Measurements from ENCODE around the gene CDH23.

CDH23 gene

DNA sequence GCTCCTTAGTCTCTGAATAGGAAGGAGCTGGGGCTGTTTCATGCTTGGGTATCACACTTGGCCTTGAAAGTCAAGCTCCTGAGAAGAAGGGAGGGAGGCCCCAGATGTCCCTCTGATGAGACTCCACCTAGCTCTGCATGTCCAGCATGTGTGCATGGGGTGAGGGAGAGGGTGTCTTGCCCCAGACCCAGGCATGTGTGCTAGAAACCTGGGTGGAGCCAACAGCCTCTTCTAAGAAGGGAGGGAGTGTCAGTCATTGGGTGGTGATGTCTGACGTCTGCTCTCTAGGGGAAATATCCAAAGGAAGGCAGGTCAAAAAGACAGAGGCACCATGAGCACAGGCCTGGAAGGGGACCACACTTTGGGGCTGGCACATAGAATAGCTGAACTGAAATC, 159.0 kb downstream of the CDH23 start:
- CTCF ChIA-PET, result no interaction called here
- POLR2A ChIA-PET, result no interaction called here
- no peak for TF ChIP-seq FOXA1 (IDR thresholded peaks at IDR 0.05)
- TF ChIP-seq, protein P1, sequence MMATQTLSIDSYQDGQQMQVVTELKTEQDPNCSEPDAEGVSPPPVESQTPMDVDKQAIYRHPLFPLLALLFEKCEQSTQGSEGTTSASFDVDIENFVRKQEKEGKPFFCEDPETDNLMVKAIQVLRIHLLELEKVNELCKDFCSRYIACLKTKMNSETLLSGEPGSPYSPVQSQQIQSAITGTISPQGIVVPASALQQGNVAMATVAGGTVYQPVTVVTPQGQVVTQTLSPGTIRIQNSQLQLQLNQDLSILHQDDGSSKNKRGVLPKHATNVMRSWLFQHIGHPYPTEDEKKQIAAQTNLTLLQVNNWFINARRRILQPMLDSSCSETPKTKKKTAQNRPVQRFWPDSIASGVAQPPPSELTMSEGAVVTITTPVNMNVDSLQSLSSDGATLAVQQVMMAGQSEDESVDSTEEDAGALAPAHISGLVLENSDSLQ (IDR thresholded peaks at IDR 0.05), result no peak
- no peak for TF ChIP-seq NFRKB (IDR thresholded peaks at IDR 0.05)
- no peak for TF ChIP-seq BHLHE40 (IDR thresholded peaks at IDR 0.05; ENCODE audit: borderline replicate concordance)
- TF ChIP-seq HDGF (IDR thresholded peaks at IDR 0.05; ENCODE audit: borderline replicate concordance), result no peak
- no peak for TF ChIP-seq ELF4 (IDR thresholded peaks at IDR 0.05)
- no peak for TF ChIP-seq L3MBTL2 (conservative IDR thresholded peaks at IDR 0.05)
- no peak for TF ChIP-seq ZNF384 (IDR thresholded peaks at IDR 0.05)
- TF ChIP-seq SUZ12 (IDR thresholded peaks at IDR 0.05), result no peak
- TF ChIP-seq FOXM1 (IDR thresholded peaks at IDR 0.05; ENCODE audit: borderline replicate concordance), result no peak
- no peak for TF ChIP-seq ARNT (IDR thresholded peaks at IDR 0.05)
- no peak for TF ChIP-seq SP1 (IDR thresholded peaks at IDR 0.05)
- no peak for TF ChIP-seq FOXK2 (IDR thresholded peaks at IDR 0.05)
- no peak for TF ChIP-seq TARDBP (IDR thresholded peaks at IDR 0.05)
- TF ChIP-seq LEF1 (IDR thresholded peaks at IDR 0.05; ENCODE audit: borderline replicate concordance), result no peak
- DNase-seq (ENCODE audit: extremely low spot score), result no peak

- TF ChIP-seq HDGF (IDR thresholded peaks at IDR 0.05; ENCODE audit: borderline replicate concordance) (no peak), ZNF384 (IDR thresholded peaks at IDR 0.05) (no peak), SUZ12 (IDR thresholded peaks at IDR 0.05) (no peak), ELF4 (IDR thresholded peaks at IDR 0.05) (no peak), FOXK2 (IDR thresholded peaks at IDR 0.05) (no peak), FOXA1 (IDR thresholded peaks at IDR 0.05) (no peak), LEF1 (IDR thresholded peaks at IDR 0.05; ENCODE audit: borderline replicate concordance) (no peak), NFRKB (IDR thresholded peaks at IDR 0.05) (no peak), ARNT (IDR thresholded peaks at IDR 0.05) (no peak), CTBP1 (IDR thresholded peaks at IDR 0.05; ENCODE audit: borderline replicate concordance) (no peak), SP1 (IDR thresholded peaks at IDR 0.05) (no peak), BHLHE40 (IDR thresholded peaks at IDR 0.05; ENCODE audit: borderline replicate concordance) (no peak), L3MBTL2 (conservative IDR thresholded peaks at IDR 0.05) (no peak), FOXM1 (IDR thresholded peaks at IDR 0.05; ENCODE audit: borderline replicate concordance) (no peak), TARDBP (IDR thresholded peaks at IDR 0.05) (no peak)
- TF ChIP-seq, protein P1 (IDR thresholded peaks at IDR 0.05), result no peak
- ChIA-PET POLR2A (no interaction called here), CTCF (interaction anchor here (1.1 kb wide), 1 partner anchor 10 kb away, joined by 3 read pairs; no protein-coding TSS in a partner anchor)
- DNase-seq (ENCODE audit: extremely low spot score), result no peak
These were observed 162.3 kb downstream of the CDH23 start for GRCh38 chr10:71558991-71559390.

DNA sequence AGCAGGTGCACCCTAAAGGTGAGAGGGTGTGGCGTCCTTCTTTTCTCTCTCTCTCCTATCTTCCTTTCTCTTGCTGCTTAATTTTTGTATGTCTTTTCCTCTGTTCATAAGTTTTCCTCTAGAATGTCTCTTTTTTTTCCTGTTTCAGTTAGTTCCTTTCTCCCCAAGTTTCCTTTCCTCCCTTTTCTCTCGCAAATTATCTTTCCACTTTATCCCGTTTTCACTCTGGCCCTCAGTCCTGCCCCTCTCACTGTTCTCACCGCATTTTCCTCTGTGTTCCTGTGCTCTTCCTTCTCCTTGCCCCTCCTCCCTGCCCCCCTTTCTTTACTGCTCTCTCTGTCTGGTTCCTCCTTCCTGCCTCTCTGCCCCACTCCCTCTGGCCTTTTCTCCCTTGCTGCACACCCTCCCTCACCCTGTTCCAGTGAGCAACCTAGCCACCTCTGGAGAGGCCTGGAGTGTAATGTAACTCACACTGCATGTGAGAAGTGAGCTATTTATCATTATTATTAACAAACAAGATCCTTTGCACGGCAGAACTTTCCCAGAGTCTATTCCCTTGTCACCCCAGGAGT, 164.4 kb downstream of the CDH23 start:
- ChIA-PET CTCF (interaction anchor here (0.9 kb wide), 1 partner anchor 12 kb away, joined by 4 read pairs; no protein-coding TSS in a partner anchor), POLR2A (no interaction called here)
- TF ChIP-seq ZNF384 (IDR thresholded peaks at IDR 0.05), result no peak
- TF ChIP-seq FOXM1 (IDR thresholded peaks at IDR 0.05; ENCODE audit: borderline replicate concordance), result no peak
- TF ChIP-seq ARNT (IDR thresholded peaks at IDR 0.05), result no peak
- TF ChIP-seq, protein P1 (IDR thresholded peaks at IDR 0.05), result no peak
- no peak for TF ChIP-seq CTBP1 (IDR thresholded peaks at IDR 0.05; ENCODE audit: borderline replicate concordance)
- TF ChIP-seq ELF4 (IDR thresholded peaks at IDR 0.05), result no peak
- TF ChIP-seq TARDBP (IDR thresholded peaks at IDR 0.05), result no peak
- no peak for TF ChIP-seq NFRKB (IDR thresholded peaks at IDR 0.05)
- TF ChIP-seq L3MBTL2 (conservative IDR thresholded peaks at IDR 0.05), result no peak
- DNase-seq (ENCODE audit: extremely low spot score), result no peak

DNA sequence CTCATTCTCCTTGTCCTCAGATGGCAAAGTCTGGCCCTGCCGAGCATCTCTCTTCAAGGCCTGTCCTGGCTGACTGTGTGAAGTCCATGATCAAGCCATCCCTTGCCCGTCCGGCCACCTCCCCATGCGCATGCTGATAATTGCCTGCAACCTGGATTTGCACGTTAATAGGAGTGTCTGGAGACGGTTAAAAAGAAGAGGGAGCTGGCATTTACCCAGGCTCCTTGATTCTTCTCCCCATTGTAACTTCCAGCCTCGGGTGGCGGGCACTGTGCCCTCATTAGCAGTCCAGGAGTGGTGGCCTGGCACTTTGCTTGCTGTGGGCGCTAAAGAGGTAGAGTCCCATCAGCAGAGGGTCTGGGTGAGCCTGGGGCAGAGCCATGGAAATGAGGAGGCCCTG, 165.5 kb downstream of the CDH23 start:
- POLR2A ChIA-PET, result no interaction called here
- CTCF ChIA-PET, result interaction anchor here (1.0 kb wide), 1 partner anchor 9 kb away, joined by 4 read pairs; no protein-coding TSS in a partner anchor
- no peak for DNase-seq (ENCODE audit: extremely low spot score)
- TF ChIP-seq ELF4 (IDR thresholded peaks at IDR 0.05), result no peak
- TF ChIP-seq FOXA1 (IDR thresholded peaks at IDR 0.05), result no peak
- no peak for TF ChIP-seq L3MBTL2 (conservative IDR thresholded peaks at IDR 0.05)
- TF ChIP-seq FOXK2 (IDR thresholded peaks at IDR 0.05), result no peak
- TF ChIP-seq TARDBP (IDR thresholded peaks at IDR 0.05), result no peak
- TF ChIP-seq SUZ12 (IDR thresholded peaks at IDR 0.05), result no peak
- no peak for TF ChIP-seq HDGF (IDR thresholded peaks at IDR 0.05; ENCODE audit: borderline replicate concordance)
- TF ChIP-seq CTBP1 (IDR thresholded peaks at IDR 0.05; ENCODE audit: borderline replicate concordance), result no peak
- no peak for TF ChIP-seq ZNF384 (IDR thresholded peaks at IDR 0.05)
- no peak for TF ChIP-seq SP1 (IDR thresholded peaks at IDR 0.05)
- TF ChIP-seq BHLHE40 (IDR thresholded peaks at IDR 0.05; ENCODE audit: borderline replicate concordance), result no peak
- TF ChIP-seq FOXM1 (IDR thresholded peaks at IDR 0.05; ENCODE audit: borderline replicate concordance), result no peak
- no peak for TF ChIP-seq NFRKB (IDR thresholded peaks at IDR 0.05)
- TF ChIP-seq ARNT (IDR thresholded peaks at IDR 0.05), result no peak
- TF ChIP-seq, protein P1 (IDR thresholded peaks at IDR 0.05), result no peak
- no peak for TF ChIP-seq LEF1 (IDR thresholded peaks at IDR 0.05; ENCODE audit: borderline replicate concordance)

DNA sequence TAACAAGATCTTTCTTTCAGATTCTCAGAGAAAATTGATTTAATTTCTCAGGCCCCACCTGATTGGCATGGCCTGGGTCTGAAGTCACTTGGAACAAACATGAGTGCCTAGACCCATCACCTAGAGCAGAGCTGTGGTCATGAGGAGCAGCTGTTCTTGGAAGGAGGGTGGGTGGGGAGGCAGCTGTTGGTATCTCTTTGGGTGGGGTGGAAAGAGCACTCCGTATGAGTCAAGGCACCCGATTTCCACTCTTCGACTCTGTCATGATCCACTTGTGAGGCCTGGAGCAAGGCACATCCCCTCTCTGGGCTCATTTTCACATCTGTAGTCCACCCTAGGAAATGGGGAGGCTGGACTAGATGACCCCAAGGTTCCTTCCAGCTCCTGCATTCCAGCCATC, 166.2 kb downstream of the CDH23 start:
- POLR2A ChIA-PET, result no interaction called here
- CTCF ChIA-PET, result interaction anchor here (0.6 kb wide), 1 partner anchor 10 kb away, joined by 3 read pairs; no protein-coding TSS in a partner anchor
- TF ChIP-seq, protein P1 (IDR thresholded peaks at IDR 0.05), result no peak
- TF ChIP-seq SP1 (IDR thresholded peaks at IDR 0.05), result no peak
- no peak for TF ChIP-seq ZNF384 (IDR thresholded peaks at IDR 0.05)
- no peak for TF ChIP-seq CTBP1 (IDR thresholded peaks at IDR 0.05; ENCODE audit: borderline replicate concordance)
- no peak for TF ChIP-seq ELF4 (IDR thresholded peaks at IDR 0.05)
- TF ChIP-seq NFRKB (IDR thresholded peaks at IDR 0.05), result no peak
- DNase-seq (ENCODE audit: extremely low spot score), result no peak

Data from HEK293T (cell line).